ENCODE results near the gene WSCD1.

WSCD1 gene

DNA sequence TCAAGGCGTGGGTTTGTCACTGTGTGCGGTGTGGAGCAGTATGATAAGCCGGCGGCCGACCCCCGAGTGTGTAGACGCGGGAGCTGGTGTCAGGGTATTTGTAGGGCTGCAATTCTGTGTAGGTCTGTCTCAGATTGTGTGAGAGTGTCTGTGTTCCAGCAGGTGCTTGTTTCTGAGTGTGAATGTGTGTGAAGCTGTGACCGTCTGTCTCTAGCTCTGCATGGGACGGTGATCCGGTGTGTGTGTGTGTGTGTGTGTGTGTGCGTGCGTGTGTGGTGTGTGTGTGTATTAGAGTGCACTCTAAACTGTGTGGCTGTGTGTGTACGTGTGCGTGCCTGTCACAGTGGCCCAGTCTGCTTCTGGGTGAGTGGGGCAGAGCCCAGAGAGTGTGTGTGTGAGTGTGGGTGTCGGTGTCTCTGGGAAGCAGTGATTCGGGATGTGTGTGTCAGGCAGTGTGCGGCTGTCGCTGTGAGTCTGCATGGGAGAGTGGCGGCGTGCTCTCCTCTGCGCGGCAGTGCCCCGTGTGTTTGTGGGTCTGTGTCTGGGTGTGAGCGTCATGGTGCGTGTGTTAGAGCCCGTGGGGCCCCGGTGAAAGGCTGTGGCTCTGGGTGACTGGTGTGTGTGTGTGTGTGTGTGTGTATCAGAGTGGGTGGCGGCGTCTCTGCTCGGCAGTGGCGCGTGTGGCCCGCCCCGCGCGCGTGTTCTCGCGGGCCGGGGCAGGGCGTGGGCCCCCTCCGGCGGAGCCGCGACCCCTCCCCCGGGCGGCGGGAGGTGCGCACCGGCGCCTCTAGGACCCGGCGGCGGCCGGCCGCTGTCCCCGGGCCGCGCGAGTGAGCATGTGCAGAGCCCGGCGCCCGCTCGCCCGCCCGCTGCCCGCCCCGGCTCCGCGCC, at the start of gene WSCD1:
Gene WSCD1, plus strand, starts transcription at position 841 of the 891 bp plus-strand sequence. CDS start 10,280 bp downstream, outside the sequence.
- no peak for DNase-seq (ENCODE audit: low read depth in 1 of 2, low spot score in 1 of 2)

DNA sequence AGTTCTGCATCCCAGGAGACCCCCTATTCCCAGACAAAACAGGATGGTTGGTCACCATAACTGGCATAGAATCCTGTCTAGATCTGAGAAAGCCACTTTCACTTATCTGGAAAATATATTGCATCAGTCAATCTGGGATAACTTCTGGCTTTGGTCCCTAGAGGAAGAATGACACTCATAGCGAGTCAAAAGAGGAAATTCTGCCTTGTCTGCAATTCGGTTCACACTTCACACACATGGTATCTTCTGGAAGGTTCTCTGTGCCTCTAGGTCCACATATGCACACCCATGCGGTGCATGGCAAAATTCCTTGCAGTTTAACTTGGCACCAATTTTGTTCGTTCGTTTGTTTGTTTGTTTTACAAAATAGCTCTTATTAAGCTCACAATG, 49.2 kb upstream of the WSCD1 start:
- DNase-seq (ENCODE audit: low read depth in 1 of 2, low spot score in 1 of 2) = no peak

DNA sequence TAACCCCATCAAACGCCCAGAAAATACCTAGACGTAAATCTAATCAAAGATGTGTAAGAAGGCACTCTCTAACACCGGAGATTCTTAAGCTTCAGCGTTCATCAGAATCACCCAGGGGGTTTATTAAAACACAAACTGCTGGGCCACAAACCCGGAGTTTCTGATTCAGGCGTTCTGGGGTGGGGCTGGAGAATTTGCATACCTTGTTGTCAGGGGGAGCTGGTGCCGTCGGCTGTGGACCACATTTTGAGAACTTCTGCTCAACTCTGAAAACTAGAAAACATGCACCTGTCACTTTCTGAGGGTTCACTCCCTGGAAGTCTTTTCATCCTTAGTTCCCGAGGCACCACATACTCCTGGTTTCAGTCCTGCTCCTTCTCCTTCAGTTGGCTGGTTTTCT, 48.6 kb upstream of the WSCD1 start:
- no peak for DNase-seq (ENCODE audit: low read depth in 1 of 2, low spot score in 1 of 2)

- DNase-seq (ENCODE audit: low read depth in 1 of 2, low spot score in 1 of 2) = no peak
These were observed 46.9 kb upstream of the WSCD1 start for GRCh38 chr17:6023036-6023831.

DNA sequence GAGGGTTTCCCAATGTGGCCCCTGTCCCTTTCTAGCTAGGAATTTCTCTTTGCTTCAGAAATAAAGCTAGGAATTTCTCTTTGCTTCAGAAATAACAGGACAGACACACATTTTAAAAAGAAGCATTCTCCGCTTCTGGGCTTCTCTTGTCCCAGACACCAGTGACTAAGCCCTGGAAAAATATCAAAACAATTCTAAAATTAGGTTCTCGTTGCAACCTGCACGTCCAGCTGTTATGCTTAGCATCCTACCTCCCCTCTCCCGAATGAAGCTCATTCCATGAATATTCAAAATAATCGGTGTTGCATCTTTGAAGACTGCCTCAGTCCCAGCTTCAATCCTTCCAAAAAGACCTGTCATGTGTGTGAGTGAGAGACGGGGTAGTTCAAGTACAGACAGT, 45.6 kb upstream of the WSCD1 start:
- no peak for DNase-seq (ENCODE audit: low read depth in 1 of 2, low spot score in 1 of 2)

- DNase-seq (ENCODE audit: low read depth in 1 of 2, low spot score in 1 of 2) = no peak
These were observed 42.7 kb upstream of the WSCD1 start for GRCh38 chr17:6027342-6028024.

- no peak for DNase-seq (ENCODE audit: low read depth in 1 of 2, low spot score in 1 of 2)
These were observed 41.9 kb upstream of the WSCD1 start for GRCh38 chr17:6028294-6028693.

GRCh38 chr17:6035801-6036394, 34.3 kb upstream of the WSCD1 start:
- no peak for DNase-seq (ENCODE audit: low read depth in 1 of 2, low spot score in 1 of 2)

GRCh38 chr17:6040504-6040903, 29.7 kb upstream of the WSCD1 start:
- no peak for DNase-seq (ENCODE audit: low read depth in 1 of 2, low spot score in 1 of 2)

DNA sequence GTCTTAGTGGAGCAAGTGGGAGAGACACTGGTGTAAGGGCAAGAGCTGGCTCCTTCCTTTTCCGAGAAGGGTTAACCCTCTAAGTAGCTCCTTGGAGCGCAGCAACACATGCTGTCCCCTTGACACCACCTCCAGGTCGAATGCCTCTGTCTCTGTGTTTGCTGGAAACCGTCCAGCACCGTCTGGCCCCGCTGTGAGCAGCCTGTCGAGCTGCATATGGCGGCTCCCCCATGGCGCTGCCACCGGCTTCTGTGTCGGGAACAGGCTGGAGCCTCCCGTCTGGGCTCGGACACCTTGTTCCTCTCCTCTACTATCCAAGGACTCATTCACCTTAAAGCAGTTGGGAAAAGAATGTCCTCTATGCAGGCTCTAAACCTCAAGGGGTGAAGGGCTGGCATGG, 28.9 kb upstream of the WSCD1 start:
- no peak for DNase-seq (ENCODE audit: low read depth in 1 of 2, low spot score in 1 of 2)

DNA sequence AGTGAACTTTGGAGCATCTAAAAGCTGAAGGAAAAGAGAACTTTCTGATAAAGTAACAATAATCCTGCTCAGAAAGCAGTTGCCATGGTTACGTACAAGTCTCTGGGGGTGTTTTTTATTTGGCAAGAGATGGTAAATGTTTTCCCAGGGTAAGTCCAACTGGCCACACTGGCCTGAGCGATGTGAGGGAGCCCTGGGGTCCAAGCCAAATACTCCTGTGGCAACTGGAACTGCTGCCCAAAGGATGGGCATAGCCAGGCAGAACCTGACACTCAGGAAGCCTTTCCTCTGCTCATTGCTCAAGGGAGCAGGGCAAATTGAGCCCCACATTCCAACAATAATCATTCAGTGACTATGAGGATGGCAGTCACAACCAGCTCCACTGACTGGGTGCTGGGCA, 26.8 kb upstream of the WSCD1 start:
- no peak for DNase-seq (ENCODE audit: low read depth in 1 of 2, low spot score in 1 of 2)

DNA sequence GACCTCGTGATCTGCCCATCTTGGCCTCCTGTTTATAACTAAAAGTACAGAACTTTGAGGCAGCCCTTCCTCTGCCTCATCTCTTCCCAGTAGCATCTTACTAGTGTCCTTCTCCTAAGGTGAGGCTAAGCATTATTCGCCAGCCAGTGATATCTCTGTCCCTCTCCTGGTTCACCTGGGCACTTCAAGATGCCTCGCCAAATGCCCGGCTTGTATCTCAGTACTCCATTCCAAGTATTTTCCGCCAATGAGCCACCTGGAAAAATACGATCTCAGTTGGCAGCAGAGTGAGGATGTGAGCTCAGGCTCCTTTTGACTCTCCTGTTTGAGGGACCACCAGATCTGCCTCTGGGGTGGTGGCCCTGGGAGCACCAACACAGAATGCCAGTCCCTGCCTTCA, 25.9 kb upstream of the WSCD1 start:
- DNase-seq (ENCODE audit: low read depth in 1 of 2, low spot score in 1 of 2) = no peak

GRCh38 chr17:6045621-6046357, 24.4 kb upstream of the WSCD1 start:
- DNase-seq (ENCODE audit: low read depth in 1 of 2, low spot score in 1 of 2) = no peak

GRCh38 chr17:6046431-6046830, 23.7 kb upstream of the WSCD1 start:
- no peak for DNase-seq (ENCODE audit: low read depth in 1 of 2, low spot score in 1 of 2)

- no peak for DNase-seq (ENCODE audit: low read depth in 1 of 2, low spot score in 1 of 2)
These were observed 23.2 kb upstream of the WSCD1 start for GRCh38 chr17:6046931-6047330.

GRCh38 chr17:6047966-6048365, 22.2 kb upstream of the WSCD1 start:
- no peak for DNase-seq (ENCODE audit: low read depth in 1 of 2, low spot score in 1 of 2)

DNA sequence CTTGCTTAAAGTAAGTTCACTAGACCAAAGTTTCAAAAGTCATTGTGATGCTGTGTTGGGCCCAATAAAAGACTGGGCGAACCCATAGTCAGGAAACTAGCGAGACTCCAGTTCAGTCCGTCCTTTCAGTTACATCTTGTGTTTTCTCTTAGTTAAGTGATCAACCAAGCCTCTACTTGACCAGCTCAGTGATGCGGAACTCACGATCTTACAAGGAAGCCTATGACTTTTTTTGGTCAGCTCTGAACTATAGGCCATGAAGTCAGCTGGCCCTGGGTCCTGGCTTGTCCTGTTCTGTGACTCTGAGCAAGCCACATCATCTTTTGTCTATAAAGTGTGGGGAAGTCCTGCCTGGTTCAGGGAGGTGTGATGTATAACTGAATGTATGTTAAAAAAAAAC, 21.7 kb upstream of the WSCD1 start:
- DNase-seq (ENCODE audit: low read depth in 1 of 2, low spot score in 1 of 2) = no peak

GRCh38 chr17:6052926-6053325, 17.3 kb upstream of the WSCD1 start:
- DNase-seq (ENCODE audit: low read depth in 1 of 2, low spot score in 1 of 2) = no peak

GRCh38 chr17:6054372-6054771, 15.8 kb upstream of the WSCD1 start:
- DNase-seq (ENCODE audit: low read depth in 1 of 2, low spot score in 1 of 2) = no peak

DNA sequence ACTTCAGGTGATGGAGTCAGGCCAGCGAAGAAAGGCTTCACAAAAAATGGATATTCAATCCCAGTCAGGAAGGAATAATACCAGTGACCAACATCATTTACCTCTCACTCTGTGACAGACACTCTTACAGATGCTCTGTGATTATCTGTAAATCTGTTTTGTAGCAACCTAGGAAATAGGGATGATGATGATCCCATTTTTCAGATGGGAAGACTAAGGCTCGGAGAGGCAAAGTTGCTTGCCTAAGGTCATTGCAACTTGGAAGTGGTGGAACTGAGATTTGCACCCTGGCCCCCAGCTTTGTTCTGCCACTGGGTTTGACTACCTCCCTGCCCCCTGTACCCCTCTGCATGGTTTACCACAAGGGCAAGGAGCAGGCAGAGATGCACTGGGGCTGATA, 14.1 kb upstream of the WSCD1 start:
- no peak for DNase-seq (ENCODE audit: low read depth in 1 of 2, low spot score in 1 of 2)

DNA sequence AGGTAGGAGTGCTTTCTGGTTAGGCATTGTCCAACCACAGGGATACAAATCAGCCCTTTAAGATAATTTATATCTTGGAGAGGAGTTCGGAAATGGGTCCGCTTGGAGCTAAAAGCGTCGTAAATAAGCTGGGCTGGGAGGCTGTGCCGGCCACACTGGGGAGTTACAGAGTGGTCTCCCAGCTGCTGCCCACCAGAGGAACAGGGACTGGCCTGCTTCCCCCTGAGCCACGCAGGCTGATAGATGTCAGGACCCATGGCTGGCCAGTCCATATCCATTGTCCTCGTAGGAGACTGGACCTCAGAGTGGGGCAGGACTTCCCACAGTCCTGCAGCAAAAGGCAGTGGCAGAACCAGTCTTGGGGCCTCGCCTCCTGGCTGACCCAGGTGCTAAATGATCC, 12.6 kb upstream of the WSCD1 start:
- DNase-seq (ENCODE audit: low read depth in 1 of 2, low spot score in 1 of 2) = no peak
